ENCODE measurements around the gene GZF1.
"Not testable (repeated sequence)": the region's sequence is repeated elsewhere in the genome, so short reads cannot be mapped to it uniquely, and the experiment has no call there.

The GZF1 gene

DNA sequence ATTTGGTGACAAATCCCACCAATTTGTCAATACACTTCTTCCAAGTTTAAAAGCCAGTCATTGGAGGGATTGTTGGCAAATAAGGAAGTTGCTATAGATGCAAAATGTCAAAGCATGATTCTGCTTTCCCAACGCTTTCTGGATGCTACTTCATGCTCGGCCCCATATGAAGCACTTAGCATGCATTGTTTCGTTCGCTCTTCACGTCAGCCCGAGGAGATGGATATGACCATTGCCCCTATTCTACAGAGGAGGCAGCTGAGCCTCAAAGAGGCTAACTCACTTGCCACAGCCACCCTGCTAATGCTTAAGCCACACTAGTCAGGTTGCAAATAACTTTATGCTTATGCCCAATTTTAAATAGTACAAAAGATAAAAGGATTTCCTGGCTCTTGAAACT, 14.2 kb upstream of the GZF1 start:
- no peak for DNase-seq

DNA sequence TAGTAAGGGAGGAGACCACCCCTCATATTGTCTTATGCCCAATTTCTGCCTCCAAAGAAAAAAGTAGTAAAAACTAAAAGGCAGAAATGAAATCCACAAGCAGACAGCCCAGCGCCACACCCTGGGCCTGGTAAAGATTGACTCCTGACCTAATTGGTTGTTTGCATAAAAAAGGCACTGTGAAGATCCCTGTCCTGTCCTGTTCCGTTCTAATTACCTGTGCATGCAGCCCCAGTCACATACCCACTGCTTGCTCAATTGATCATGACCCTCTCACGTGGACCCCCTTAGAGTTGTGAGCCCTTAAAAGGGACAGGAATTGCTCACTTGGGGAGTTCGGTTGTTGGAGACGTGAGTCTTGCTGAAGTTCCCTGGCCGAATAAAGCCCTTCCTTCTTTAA, 13.5 kb upstream of the GZF1 start:
- DNase-seq = not testable (repeated sequence)

DNA sequence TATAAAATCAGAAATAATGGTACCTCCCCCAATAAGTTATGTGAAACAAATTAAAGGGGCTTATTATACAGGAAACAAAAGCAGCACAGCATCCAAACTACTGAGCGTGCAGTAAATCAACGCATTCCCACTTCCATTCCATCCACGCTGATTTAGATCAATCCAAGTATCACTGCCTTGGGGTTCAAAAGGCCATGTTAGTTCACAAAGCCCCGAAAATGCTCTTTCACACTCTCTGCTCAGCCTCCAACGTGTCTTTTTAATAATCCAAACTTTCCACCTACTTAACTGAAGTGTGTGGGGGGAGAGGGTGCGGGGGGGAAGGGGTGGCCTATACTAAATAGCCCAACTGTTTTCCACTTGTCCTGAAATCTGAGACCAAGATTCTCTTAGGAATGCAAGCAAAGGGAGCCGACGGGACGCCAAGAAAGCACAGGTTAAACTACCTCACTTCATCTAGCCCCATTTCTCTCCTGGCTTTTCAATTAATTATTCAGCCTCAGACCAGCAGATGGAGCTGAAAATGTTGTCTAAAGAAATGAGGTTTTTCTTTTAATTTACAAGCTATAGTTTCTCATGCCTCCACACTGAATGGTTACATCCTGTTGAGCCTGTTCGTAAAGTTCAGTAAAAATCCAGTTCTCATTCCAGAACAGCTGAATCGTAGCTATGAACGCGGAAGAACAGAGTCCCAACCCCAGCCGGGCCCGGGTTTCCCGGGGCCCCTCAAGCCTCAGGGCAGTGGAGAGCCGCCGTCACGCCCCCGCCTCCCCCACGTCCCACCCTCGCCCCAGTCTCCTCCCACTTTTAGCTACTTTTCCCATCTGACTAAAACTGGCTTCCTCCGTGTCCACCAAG, 12.4 kb upstream of the GZF1 start:
- peak; percentile 93 for DNase-seq

DNA sequence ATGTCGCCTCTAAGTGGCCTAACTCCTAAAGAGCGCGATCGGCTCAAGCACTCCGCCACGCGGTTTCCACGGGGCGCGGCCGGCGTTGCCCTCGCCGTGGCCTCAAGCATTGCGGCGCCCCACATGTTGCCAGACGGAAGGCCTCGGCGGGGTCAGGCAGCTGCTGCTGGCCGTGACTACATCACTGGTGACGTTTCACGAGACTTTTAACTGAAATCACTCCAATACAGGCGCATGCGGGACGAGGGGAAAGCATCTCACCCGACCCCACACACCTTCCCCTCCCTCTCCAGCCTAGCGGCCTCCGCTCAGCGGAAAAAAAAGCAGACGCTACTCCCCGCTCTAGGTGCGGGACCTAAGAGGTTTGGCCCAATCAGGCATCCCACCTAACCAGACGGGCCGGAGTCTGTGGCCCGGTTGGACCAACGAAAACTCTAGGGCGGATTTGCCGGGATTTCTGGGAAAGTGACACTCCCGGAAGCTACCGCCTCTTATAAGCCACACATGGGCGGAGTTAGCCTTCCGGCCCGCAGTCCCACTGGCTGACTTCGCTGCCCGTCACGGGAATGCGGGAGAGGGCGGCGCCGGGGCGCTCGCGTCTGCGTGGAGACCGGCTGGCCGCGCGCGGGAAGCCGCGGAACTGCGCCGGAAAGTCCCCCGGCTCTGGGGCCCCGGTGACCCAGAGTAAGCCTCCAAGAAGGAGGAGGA, 11.6 kb upstream of the GZF1 start, which contains the start of gene NXT1:
TSS of gene NXT1 (plus strand) at position 596 of the 708 bp plus-strand sequence. CDS start 3,251 bp downstream, outside the sequence.
- peak; percentile 99 for DNase-seq

DNA sequence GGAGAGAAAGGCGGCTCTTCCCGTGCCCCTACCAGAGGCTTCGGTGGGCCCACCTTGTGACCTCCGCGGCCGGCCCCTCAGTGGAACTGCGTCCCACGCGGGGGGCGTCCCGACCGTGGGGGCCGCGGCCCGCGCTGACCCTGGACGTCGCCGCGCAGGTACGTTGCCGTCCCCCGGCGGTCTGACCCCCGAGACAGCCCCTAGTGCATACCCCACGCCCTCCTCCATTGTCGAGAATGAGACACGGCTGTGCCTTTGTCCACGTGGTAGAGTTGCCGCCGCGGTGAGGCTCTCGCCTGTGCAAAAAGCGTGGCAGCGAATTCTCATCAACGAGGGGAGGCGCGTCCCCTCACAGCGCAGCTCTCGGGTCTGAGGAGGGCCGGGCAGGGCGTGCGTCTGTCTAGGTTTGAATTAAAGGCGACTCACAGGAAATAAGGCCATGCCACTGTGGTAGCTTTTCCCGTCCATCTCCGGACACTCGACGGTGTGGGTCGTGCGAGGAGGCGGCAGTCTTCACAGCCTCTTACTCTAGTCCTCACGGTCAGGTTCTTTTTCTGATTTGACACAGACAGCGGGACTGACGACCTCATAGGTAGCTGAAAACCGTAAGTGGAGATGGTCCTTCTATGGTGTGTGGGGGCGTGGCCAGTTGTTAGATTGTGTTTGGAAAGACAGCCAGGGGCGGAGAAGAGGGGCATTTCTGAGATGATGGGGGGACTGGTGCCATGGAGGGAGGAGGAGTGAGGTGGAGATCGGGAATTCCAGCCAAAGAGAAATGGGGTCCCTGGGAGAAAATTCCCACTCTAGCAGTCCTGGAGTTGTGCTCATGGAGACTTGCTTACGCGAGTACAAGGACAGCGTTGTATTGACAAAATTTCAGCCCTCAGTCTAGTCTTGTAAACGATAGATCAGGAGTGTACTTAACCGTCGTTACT, 10.8 kb upstream of the GZF1 start:
- DNase-seq = peak; percentile 67

DNA sequence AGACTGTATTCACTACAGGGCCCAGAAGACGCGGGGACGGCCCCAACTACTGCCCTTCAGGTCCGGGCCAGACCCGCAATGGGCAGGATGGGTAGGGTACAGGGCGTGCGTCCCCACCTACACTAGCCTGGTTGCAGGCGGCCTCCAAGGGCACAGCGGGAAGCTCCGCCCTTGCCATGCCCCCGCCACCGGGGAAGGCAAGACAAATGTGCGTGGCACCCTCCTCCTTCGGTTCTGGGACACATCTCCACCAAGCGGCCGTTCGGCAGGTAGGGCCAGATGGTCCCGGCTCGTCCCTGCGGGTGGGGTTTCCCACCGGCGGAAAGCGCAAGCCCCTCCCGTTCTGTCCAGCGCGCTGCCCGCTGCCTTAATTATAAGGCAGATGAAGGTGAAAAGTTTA, 5.8 kb upstream of the GZF1 start:
- no peak for DNase-seq

DNA sequence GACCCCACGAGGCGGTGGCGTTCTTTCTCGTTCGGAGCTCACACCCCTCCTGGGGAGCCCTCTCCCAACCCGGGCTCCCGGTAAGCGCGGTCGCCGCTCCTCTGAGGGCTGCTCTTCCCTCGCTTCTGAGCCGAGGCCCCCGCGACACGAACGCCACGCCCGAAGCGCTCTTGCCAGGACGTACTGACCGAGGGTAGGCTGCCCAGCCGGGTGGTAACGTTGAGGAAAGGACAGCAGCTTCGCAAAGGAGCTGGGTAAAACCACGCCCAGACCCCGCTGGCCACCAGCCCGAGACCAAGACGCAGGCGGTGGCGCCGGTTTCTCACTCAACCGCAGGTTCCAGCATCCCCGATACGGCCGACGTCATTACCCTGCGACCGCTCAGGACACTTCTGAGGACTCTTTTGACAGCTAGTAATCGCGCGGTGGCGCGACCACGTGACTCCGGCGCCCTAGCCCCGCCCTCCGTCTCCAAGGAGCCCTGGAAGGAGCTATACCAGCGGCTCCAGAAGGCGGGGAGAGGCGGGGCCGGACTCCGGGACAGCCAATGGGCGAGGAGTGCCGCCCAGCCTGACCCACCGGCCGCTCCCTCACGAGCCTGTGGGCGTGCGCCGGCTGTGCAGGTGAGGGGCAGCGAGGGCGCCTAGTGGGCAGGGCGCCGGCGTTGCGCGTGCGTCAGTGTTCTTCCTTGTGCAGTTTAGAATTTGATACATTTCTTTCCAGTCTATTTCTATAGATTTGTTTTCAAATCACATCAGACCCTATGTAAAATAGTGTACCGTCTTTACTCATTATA, 4.0 kb upstream of the GZF1 start:
- peak; percentile 100 for DNase-seq

DNA sequence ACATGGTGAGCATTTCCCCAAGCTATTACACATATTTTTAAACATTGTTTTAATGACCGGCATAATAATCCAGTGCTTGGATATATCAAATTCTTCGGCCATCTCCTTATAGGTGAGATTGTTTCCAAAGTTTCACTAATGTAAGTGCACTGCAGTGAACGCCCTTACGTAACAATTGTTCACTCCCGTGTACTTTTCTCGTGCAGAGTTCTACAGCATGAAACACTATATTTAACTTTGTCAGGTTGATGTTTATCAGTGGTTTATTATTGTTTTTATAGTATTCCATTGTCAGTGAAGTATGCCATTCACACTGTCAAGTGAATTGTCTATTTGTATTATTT, 3.4 kb upstream of the GZF1 start:
- no peak for DNase-seq

DNA sequence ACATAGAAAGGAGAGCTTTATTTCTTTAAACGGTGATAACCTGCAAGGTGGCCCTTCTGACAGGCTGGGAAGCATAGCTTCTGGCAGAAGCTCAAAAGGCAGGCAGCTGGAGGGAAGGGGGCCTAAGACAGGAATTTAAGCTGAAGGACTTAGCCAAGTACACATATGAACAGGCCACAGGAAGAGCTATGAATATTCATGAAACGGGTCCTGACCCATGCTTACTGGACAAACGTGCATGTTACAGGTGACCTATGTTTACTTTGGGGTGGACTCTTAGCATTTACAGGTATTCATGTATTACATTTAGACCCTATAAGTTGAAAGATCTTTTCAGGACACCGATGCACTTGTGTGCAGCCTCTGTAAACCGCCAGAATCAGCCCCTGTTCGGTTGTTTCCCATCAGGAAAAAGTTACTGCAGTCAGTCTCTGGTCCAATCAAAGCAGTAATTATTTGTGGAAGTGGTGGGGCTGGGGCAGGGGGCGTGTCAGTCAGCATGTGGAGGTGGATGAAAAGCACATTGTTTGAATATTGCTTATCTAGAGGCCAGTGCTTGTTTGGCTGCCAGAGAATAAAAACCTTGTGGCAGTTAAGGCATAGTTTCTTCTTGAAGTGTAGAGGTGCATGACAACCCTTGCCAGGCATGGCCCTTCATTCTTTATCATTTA, 2.9 kb upstream of the GZF1 start:
- DNase-seq = peak; percentile 64

DNA sequence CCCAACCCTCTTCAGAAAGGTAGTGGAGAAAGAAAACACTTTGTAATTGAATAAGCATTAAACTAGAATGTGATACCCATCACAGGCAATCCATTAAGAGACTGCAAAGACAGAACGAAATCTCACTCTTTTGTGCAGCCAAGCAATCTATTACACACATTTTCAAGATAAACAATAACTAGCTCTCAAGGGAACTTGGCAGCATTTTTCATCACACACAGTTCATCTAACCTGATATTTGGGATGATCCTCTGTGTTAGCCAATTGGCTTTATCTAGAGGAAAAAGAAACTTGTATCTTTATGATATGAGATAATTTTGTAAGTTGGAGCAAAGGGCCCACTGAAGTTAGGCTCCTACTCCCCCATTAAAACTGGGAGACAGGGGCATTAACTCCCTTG, 1.5 kb upstream of the GZF1 start:
- DNase-seq = peak; percentile 41

DNA sequence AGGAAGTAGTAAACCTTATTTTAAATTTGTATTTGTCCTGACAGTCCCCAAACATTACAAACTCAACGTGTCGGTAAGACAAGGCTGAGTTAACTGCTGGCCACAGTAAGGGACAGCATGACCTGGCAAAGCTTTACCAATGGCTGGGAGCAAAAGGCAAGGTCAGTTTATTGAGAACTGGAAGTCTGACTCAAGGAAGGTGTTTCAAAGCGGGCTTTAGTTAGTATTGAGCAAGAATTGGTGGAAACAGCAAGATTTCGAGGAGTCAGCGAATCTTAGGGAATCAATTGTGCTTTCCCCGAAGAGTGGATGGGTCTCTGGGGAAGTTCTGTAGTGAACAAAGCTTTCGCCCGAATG, 885 bp upstream of the GZF1 start:
- peak; percentile 72 for DNase-seq

DNA sequence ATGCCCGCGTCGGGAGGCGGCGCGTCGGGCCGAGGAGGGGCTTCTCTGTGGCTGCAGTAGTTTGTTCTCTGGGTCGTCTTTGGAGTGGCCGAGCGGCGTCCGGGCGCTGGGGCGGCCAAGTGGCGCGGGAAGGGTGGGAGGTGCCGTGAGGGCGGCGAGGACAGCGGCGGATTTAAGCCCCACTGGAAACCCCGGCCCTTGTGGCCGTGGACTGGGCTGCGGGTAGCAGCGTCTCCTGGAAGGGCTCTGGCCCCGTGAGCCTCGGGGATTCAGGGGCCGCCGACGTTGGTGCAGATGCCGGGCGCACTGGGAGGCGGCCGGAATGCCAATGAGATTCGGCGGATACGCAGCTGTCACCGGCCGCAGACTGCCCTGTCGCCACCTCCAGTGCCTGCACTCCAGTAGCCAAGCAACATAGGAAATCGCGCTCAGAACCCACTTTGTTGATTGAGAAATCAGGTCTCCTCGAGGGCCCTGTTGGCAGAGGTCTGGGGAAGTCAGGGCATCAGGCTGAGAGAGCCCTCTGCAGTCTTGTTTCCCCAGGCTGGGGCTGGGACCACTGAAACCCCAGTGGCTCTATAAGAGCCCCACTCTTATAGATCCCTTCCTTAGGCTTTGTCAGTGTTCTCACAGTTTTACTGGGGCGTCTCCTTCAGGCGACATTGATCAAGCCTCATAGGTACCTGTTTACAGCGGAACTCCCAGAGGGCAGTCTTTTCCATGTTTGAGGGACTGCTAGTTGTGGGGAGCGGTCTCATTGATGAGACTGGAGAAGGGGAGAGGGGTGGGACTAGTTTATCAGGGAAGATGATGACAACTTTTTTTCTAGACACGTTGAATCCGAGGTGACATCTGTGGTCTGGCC, 642 bp downstream of the GZF1 start:
- DNase-seq = peak; percentile 59

DNA sequence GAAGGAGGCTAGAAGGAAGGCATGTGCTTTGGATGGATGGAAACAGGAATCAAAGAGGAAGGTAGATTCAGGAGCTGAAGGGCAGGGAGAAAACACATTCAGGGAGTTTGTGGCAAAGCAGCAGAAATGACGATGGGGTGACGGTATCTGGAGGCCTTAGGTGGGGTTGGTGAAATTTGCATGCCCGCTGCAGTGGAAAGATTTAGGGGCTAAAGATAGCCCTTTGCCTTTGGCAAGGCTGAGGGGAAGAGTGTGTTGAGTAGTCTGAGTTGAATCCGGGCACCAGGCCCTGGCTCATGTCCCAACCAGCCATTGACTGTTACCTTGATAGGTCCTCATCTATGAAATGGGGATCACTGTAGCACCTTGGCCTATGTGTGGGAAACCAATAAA, 1.3 kb downstream of the GZF1 start:
- DNase-seq = peak; percentile 25

DNA sequence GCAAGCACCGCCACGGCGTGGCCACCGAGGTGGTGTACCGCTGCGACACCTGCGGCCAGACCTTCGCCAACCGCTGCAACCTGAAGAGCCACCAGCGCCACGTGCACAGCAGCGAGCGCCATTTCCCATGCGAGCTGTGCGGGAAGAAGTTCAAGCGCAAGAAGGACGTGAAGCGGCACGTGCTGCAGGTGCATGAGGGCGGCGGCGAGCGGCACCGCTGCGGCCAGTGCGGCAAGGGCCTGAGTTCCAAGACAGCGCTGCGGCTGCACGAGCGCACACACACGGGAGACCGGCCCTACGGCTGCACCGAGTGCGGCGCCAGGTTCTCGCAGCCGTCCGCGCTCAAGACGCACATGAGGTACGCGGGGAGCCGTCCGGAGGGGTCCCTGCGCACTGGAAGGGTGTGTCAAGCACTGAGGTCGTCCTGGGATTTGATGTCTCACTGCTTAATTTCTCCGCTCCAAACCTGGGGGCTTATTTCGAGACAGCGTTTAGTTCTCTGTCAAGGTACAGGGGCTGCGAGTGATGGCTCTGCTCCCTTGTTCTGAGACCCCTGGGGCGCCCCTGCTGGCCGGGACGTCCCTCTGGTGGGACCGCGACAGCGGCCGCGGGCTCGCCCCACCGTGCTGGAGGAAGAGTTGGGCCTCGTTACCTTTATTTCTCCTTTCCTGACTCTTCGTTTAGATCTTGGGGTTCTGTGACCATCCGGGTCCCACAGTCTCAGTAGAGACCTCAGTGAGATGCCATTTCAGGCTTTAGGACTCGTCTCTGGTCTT, 3.6 kb downstream of the GZF1 start:
- DNase-seq = no peak

DNA sequence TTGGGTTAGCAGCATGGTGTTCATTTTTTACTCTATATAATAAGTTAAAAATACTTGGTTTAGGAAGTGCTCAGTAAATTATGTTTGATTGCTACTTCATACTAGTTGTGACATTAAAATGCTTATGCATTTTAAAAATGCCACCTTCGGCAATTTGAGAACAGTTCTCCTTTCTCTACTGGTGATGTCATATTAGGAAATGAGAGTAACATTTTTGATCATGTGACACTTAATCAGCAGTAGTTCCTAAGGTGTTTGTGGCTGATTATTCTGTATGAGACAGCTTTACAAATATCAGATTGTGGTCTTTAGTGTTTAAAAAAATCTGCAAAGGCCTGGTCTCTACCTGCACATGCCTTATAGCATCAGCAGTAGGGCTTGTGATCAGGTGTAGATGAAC, 4.4 kb downstream of the GZF1 start:
- DNase-seq = peak; percentile 78

DNA sequence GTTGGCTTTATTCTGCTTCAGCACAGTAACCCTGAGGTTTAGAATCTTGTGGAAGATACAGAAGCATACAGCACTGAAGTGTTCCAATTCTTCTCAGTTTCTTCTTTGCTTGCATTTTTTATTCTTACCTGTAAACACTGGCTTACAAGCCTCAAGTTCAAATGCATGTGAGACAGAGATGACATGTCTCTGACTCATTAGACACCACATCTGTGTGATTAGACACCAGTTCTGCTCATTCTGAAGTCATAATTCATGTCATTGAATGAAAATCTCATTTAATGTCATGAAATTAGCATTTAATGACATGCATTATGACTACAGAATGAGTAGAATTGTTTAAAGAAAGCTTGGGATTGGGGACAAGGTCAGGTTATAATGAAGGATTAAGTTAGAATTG, 5.8 kb downstream of the GZF1 start:
- DNase-seq = peak; percentile 11

DNA sequence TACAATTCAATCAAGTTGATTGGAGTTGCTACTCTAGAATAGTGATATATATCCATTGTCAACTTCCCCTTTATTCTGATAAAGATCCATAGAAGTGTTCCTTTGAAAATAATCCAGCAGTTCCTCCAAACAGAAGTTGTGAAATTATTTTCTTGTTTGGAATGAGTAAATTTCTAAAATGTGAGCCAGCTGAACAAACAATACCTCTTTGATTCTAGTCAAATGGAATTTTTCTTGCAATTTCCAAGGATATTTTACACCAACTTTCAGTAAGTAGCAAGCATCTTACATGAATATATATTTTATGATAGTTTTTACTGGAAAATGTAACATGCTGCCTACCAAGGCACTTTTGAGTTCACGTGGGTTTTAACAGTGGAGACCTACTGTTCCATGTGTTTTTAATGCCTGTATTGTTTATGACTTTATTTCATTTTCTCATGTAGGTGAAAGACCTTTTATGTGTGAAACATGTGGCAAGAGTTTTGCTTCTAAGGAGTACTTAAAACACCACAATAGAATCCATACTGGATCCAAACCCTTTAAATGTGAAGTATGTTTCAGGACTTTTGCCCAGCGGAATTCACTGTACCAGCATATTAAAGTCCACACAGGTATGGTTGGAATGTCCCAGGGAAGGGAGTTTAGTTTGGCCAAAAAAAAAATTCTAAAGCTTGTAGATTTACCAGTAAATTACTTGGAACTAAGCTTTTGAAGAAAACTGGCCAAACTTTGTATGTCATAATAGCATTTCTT, 6.5 kb downstream of the GZF1 start:
- peak; percentile 12 for DNase-seq

DNA sequence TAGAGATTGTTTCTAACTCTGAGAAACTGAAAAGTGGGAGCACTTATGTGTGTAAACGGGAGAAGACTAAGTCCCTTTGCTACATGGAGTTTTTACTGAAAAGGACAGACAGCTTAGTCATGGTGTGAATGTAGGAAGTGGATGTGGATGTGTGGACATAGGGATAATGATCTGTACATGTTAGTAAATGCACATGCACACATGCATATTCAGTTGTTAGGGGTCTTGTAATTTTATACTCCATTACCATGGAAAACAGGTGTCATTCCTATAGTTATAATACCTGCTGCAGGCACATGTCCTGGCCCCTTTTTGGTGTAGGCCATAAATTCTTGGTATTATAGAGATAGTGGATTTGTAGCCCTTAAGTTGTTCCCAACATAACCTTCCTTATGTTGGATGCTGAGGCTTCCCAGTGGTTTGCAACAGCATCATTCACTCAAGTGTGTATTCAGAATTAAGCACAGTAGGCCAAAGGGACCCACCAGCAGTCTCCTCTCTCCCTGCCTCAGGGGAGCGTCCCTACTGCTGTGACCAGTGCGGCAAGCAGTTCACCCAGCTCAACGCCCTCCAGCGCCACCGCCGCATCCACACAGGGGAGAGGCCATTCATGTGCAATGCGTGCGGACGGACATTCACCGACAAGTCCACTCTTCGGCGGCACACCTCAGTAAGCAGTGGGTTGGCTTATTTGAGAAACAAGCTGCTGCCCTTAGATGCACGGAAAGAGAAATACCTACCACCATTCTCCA, 7.3 kb downstream of the GZF1 start:
- DNase-seq = no peak

DNA sequence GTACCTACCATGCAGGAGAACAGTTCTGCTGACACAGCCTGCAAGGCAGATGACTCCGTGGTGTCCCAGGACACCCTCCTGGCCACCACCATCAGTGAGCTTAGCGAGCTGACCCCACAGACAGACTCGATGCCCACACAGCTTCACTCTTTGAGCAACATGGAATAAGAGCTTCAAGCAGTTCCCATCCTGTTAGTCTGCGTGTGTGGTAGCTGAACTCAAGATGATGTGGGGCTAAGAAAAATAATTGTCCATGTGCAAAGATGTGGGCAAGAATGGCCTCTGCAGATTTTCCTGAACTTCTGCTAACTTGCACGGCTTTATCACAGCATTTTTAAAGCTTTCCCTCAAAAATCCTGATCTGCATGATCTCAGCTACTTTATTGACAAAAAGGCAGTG, 8.3 kb downstream of the GZF1 start:
- DNase-seq = no peak

Measured in OCI-M1 (cell line).